NCI-H1417 treated with DMSO at 0.1 percent for 48 hours (cell line): ENCODE results near the gene ADGRL3.
"Not testable (repeated sequence)": the region's sequence is repeated elsewhere in the genome, so short reads cannot be mapped to it uniquely, and the experiment has no call there.

Experiments
- DNase-seq: peaks from one replicate; lab custom pipeline; 2025; lab: John Stamatoyannopoulos, UW

Gene ADGRL3

GRCh38 chr4:61911313-61911756, 711.2 kb downstream of the ADGRL3 start:
- DNase-seq: no peak

GRCh38 chr4:61913619-61914018, 713.5 kb downstream of the ADGRL3 start:
- DNase-seq: no peak

GRCh38 chr4:61915501-61915900, 715.4 kb downstream of the ADGRL3 start:
- no peak for DNase-seq

DNA sequence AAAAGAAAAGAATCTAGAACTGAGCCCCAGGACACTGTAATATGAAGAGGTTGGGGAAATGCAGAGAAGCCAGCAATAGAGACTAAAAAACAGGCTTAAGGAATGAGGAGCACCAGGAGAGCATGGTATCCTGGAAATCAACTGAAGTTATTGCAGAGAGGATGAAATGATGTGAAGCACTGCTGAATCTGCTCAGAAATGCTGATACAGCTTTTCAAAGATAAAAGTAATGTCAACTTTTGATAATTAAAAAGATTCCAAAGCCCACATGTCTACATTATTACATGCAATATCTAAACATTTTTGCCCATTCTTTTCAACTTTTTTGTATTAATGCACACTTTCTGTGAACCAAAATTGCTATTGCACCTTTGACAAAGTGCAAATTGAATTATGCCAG, 718.4 kb downstream of the ADGRL3 start:
- DNase-seq: no peak

- DNase-seq: peak; percentile 57
These were observed 718.9 kb downstream of the ADGRL3 start for GRCh38 chr4:61918987-61919386.

DNA sequence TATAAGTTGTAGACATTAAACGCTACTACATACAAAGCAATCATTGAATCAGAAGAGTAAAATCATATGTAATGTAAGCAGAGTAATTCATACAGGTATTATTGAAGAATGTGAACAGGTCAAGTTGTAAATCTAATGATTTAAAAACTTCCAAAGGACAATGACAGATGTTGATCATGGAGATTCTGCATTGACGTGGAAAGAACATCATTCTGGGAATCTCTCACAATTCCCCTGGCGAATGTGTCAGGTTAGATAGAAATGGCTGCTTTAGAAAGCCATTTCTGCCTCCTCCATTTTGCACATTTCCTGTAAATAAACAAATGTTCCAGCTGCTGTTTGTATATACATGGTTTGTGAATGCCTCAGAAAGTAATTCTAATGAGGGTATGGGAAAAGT, 719.4 kb downstream of the ADGRL3 start:
- DNase-seq: no peak

GRCh38 chr4:61921920-61922319, 721.8 kb downstream of the ADGRL3 start:
- no peak for DNase-seq

DNA sequence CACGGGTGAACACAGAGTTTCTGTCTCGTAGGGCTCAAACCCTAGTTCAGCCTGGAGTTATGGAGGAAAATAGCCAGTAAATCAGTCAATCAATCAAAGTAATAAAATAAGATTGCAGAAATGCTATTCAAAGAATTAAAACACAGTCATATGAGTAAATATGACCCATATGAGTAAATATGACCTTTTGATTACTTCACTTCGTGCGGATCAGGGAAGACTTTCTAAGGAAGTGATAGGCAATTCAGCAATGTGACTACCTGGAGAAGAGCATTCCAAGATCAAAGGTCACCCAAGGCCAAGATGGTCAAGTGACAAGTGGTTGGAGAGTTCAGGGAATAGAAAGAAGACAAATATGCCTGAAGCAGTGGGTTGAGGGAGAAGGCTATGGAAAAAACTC, 722.6 kb downstream of the ADGRL3 start:
- DNase-seq: no peak

GRCh38 chr4:61923179-61923578, 723.1 kb downstream of the ADGRL3 start:
- no peak for DNase-seq

DNA sequence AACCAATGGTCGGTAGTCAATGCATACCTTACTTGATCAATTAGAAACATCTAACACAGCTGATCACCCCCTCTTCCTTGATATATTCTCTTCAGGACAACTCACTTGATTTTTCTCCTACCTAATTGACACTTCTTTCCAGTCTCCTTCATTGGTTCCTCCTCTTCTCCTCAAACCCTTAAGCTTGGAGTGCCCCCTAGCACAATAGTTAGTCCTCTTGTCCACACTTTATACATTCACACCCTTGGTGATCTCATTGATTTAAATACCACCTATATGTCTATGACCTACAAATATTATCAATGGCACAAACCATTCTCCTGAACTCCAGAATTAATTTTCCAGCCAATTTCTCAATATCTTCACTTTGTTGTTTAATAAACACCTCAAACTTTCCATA, 724.0 kb downstream of the ADGRL3 start:
- DNase-seq: no peak

DNA sequence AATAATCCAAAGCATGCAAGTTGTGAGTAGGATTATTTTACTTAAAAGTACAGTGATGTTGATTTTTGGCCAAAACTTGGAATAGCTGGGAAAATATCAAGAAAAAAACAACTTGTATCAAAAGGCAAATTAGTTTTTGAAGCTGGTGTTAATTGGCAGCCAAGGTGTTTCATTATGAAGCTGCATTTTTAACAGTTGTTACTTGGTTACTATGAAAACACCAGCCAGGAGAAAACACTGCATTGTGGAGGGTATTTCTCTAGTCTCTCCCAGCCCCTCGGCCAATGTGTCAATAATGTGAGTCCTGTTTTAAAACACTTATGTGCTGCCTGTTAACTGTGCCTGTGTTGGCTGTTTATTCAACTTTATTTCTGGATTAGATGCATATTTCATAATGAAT, 733.4 kb downstream of the ADGRL3 start:
- no peak for DNase-seq

DNA sequence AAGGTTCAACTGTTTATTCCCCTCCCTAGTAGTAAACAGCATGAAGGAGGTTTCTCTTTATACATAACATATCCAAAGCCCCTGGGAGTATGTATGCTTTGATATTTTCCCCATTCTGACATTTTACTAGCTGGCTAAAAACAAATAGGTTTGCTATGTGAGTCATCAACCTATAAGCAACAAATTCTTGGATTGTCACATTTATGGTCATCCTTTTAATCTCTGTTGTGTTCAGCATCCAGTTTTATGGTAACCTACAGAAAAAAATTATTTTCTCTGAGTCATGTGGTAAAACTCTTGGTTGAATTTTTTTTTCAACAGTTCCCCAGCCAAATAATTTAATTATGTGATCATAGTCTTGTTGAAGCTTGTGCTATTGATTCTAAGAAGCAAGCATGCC, 734.1 kb downstream of the ADGRL3 start:
- DNase-seq: no peak

DNA sequence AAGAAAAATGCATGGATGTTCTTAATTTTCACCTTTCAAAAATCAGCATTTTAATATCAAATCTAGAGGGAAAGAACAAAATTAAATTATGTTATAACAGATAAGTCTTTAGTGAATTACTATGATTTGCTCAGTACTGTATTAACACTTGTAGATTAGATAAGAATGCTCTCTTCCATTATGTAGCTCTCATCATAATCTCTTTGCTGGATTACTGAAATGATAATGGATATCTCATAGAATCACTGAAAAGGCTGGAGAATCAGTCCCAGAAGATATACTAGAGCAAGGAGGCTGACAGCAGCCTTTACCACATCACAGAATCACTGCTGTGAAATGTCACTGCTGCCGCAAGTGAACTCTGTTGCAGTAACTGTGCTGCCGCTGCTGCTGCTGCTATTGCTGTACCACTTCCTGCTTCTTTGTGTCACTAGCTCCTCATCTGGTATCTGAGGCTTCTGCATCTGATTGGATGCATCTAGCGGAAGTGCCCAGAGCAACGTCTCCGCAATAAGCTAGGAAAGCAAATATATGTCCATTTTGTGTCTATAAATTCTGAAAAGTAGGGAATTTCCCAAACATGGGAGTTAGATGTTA, 738.2 kb downstream of the ADGRL3 start:
- no peak for DNase-seq

GRCh38 chr4:61950625-61951024, 750.5 kb downstream of the ADGRL3 start:
- DNase-seq: no peak

- DNase-seq: no peak
These were observed 753.3 kb downstream of the ADGRL3 start for GRCh38 chr4:61953386-61953785.

- no peak for DNase-seq
These were observed 758.5 kb downstream of the ADGRL3 start for GRCh38 chr4:61958591-61958990.

DNA sequence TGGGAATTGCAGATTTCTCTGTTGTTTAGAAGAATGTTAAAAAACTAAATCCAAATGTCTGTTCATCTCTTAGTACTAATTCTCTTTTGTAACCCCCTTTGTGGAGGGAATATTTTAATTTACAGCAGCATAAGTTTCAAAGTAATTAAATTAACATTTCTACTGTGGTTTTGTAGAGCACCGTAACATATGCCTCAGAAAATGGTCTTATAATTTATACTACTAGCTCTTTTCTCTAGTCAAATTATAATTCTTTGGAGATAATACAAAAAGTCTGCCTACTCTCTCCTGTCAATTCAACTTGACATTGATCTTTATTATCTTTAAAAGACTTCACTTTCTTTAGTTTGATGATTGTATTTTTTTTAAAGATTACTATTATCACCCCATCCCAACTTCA, 759.0 kb downstream of the ADGRL3 start:
- DNase-seq: no peak

DNA sequence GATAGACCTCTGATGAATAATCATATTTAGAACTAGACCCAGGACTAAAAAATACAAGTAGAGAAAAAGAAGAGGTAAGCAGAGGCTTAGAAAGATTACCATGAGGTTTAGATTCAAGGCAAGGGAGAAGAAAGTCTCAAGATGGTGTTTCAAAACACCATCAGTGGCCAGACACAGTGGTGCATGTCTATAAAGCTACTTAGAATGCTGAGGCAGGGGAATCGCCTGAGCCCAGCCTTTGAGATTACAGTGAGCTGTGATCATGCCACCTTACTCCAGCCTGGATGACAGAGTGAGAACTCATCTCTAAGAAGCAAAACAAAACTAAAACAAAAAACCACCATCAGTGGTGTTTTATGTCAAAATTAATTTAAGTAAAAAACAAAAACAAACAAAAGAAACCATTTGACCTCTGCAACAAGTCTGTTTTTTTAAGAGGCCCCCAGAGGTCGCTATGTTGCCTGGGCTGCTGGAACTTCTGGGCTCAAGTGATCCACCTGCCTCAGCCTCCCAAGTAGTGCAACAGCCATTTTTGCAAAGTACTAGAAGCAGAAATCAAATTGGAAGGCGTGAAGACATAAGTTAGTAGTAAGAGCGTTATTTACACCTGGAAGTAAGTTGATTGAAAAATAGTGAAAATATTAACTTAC, 784.3 kb downstream of the ADGRL3 start:
- no peak for DNase-seq

DNA sequence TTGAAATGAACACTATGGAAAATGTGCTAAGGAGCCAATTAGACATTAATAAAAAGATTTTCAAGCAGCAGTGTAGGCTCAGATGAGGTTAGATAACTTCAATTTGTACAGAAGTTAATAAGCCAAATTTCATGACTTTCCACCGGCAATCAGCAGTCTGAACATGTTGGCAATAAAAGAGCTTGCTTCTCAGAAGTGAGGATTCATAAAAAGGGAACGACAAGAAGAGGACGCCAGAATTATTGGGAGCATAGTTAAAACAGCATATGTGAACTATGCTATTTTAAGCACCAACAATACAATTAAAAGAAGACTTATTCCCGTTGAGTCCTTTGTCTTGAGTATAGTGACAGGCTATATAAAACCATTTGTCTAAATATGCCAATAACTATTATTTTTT, 785.3 kb downstream of the ADGRL3 start:
- DNase-seq: no peak

GRCh38 chr4:61986929-61987328, 786.8 kb downstream of the ADGRL3 start:
- not testable (repeated sequence) for DNase-seq

GRCh38 chr4:61992351-61992750, 792.2 kb downstream of the ADGRL3 start:
- DNase-seq: peak; percentile 9

- DNase-seq: no peak
These were observed 793.9 kb downstream of the ADGRL3 start for GRCh38 chr4:61994036-61994435.

GRCh38 chr4:61995717-61996340, 795.7 kb downstream of the ADGRL3 start:
- DNase-seq: no peak

- no peak for DNase-seq
These were observed 796.8 kb downstream of the ADGRL3 start for GRCh38 chr4:61996943-61997342.
